Measurements from ENCODE around the gene COL19A1. TPM values are rescaled to one million over a fixed set of nuclear protein-coding genes. Genes with fewer than 3 reads are reported as not detected.
"Not testable (repeated sequence)": the region's sequence is repeated elsewhere in the genome, so short reads cannot be mapped to it uniquely, and the experiment has no call there.

The COL19A1 gene
- total RNA-seq, 1 donor from 2014 or later: 2.0 TPM

DNA sequence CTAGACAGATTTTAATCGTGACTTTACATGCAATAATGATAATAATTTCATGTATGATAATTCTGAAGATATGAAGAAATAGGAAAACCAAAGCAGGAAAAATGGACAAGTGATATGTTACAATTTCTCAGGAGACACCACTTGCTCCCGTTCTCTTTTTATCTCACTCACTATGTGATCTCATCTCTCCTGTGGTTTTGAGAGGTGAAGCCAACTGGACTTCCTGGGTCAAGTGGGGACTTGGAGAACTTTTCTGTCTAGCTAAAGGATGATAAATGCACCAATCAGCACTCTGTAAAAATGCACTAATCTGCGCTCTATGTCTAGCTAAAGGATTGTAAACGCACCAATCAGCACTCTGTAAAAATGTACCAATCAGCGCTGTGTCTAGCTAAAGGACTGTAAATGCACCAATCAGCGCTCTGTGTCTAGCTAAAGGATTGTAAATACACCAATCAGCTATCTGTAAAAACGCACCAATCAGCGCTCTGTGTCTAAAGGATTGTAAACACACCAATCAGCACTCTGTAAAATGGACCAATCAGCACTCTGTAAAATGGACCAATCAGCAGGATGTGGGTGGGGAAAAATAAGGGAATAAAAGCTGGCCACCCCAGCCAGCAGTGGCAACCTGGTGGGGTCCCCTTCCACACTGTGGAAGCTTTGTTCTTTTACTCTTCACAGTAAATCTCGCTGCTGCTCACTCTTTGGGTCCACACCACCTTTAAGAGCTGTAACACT is 23.0 kb downstream of the COL19A1 start:
- DNase-seq; intact Hi-C loops (cut with DNase I); ATAC-seq (ENCODE audit: poor library complexity): not testable (repeated sequence)

DNA sequence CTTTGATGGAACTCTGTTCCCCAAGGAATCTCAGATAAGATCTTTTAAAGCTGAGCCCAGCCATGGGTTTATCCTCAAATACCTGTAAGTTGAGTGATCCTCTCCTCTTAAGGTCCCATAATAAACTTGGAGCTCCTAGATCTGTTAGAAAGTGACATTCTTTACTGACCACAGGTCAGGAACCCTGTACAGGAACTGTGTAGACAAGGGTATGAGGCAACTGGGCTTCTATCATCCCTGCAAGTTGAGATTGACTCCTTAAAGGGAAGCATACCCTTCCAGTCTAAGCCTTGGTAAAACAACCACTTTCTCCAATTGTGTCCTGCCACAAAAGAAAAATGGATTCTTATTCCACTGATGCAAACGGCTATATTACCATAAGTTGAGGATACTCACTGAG is 26.2 kb downstream of the COL19A1 start:
- DNase-seq; ATAC-seq (ENCODE audit: poor library complexity); intact Hi-C loops (cut with DNase I): not testable (repeated sequence)

DNA sequence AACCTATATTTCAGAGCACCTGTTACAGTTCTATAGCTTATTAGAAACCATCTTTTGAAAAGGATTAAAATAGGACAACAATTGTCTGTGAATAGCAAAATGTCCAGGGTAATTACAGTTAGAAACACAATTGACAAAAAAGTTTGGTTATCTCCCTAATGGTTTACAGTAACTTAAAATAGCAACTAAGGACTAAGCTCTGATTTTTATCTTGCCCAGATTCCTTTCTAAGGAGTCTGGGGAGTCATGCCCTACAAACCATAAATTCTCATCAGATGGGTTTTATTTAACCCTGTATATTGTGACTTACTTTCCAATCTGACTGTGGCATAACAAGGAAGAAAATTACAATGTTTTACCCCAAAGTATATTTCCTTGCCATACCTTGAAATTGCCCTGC is 26.9 kb downstream of the COL19A1 start:
- intact Hi-C loops (cut with DNase I); DNase-seq; ATAC-seq (ENCODE audit: poor library complexity): not testable (repeated sequence)

DNA sequence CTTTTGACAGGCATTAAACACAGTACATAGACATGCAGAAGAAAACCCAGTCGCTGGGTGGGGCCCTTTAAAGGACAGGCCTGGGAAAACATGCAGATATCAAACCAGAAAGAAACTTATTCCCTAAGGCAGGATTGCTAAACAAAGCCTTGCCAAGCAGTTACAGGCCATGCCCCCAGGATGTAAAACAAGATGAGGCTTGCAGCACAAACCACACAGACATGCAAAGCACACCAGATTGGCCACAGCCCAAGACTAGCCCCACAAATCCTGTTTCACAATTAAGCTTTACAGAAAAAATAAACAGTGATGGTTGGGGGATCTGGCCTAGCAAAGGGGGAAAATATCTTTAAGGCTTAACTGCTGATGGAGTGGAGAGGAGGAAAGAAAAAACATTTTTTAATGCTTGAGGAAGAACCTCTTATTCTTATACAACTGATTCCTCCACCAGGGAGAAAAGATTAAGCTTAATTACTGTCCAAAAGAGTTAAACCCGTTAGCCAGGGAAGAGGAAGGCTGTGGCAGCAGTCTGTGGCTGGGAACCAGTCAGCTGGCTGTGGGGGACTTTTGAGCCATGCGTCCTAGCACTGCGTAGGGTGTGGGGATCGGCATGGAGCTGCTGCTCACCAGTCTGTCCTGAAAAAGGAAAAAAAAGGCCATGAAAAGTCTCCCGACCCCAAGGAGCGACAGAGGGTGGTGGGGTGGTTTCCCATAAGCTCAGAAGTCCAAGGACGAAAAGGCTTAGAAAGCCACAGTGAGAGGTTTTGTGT is 28.4 kb downstream of the COL19A1 start:
- intact Hi-C loops (cut with DNase I): no loop called here
- no peak for ATAC-seq (ENCODE audit: poor library complexity)

DNA sequence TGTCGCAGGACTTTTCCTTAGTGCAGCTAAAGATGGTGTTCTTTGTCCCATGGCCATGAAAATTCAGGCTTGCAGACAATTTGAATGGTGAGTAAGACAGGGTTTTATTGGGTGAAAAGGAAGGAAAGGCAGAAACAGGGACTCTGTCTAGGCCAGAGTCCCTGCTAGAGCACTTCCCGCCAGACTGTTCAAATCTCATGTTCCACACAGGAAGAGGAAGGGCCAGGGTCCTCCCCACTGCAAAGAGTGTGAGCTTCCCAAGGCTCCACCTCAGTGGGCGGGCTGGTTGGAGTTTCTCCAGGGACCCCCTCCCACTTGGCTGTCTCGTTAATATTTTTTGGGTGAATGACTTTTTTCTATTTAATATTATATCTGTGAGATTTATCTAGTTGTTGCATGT is 29.0 kb downstream of the COL19A1 start:
- no peak for DNase-seq
- no peak for ATAC-seq (ENCODE audit: poor library complexity)
- intact Hi-C loops (cut with DNase I): no loop called here

More for the DNA sequence above, 28.4 kb downstream of the COL19A1 start:
- DNase-seq: no peak

DNA sequence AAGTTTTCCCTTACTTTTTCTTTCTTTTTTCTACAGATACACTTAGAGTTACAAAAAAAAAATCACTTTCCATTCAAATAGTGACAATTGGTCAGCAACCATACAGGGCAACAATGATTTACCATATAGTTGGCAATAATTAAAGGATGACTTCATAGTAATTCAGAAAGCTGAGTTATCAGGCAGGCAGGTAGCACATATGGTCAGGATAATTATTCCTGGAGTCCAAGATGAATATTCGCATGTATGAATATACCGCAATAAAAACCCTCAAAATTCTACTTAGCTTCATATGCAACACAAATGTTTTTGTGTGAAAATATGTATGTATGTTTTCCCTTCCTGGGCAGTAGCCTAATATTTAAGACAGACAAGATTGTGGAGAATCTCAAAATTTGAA is 34.5 kb downstream of the COL19A1 start:
- DNase-seq (no peak), ATAC-seq (ENCODE audit: poor library complexity) (no peak)
- intact Hi-C loops (cut with DNase I): no loop called here

DNA sequence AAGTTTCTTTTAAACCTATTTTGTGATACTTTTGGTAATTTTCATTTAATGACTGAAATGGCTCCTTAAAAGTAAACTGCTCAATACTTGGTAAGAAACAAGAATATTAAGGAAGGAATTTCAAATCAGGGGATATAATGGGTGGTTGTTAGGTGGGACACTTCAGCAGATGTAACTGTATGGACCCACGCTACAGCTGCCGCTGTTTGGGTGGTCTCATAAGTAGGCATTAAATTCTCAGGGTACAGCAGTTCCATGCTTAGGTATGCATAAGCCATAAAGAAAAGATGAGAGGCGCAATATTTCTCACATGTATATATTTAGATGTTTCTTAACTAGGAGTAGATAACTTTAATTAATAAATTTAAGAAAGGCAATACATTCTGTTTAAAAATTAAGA is 35.0 kb downstream of the COL19A1 start:
- no peak for ATAC-seq (ENCODE audit: poor library complexity)
- intact Hi-C loops (cut with DNase I): no loop called here
- DNase-seq: no peak

DNA sequence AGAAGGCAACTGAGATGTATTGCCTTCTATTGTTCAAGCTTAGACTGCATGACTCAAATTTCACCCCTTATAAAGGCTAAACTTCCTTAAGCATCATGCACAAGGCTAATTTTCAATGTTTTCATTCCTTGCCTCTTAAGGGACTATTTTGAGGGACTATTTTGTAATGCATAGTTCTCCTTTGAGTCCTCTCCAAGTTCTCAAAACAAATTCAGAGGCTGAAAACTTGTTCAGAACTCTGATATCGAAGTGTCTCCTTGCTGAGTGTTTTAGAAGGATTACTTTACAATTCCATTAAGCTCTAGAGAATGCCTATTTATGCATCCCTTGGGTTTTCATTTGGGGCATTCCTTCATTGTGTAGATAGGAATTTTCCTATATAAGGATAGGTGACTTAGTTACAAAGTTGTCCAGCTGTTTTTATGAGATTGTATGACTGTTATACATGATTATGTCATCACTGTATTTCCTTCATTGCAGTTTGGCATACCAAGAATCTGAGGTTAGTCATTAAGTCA is 41.7 kb downstream of the COL19A1 start:
- DNase-seq: no peak
- intact Hi-C loops (cut with DNase I): no loop called here
- ATAC-seq (ENCODE audit: poor library complexity): no peak

DNA sequence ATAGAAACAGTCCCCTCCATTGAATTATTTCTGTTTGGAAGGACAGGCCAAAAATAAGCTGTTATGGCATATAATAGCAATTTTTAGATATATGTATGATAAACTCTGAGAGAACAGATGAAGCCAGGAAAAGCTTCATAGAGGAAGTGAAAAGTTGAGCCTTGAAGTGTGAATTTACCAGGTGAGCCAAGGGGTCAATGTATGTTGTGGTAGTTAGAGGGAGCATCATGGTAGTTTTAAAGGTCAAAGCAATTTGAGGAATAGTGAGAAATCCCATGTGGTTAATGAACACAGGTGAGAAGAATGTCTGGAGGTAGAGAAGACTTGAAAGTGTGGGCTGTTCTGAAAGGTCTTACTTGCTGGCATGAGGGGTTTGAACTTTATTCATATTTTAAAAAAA is 47.0 kb downstream of the COL19A1 start:
- ATAC-seq (ENCODE audit: poor library complexity) (no peak), DNase-seq (no peak)
- intact Hi-C loops (cut with DNase I): no loop called here

DNA sequence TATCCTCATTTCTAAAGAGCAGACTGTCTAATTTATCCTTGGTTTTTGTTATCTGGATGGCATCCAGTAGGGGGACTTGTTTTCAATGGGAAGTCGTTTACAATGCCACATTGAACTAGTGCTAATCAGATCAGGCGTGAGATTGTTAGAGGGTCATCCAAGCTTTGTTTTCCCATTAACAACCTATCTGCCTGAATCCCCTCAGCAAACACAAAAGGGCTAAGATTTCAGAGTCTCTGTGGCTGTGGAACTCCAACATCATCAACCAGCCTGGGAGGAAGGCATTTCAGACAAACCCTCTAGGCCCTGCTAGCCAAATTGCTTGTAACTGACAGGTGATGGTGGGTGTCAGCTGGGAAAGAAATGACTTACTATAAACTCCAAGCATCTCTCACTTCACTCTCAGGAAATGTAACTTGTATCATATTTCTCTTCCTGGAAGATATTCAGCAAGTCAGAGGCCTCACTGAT is 47.7 kb downstream of the COL19A1 start:
- intact Hi-C loops (cut with DNase I): no loop called here
- ATAC-seq (ENCODE audit: poor library complexity): no peak
- no peak for DNase-seq

DNA sequence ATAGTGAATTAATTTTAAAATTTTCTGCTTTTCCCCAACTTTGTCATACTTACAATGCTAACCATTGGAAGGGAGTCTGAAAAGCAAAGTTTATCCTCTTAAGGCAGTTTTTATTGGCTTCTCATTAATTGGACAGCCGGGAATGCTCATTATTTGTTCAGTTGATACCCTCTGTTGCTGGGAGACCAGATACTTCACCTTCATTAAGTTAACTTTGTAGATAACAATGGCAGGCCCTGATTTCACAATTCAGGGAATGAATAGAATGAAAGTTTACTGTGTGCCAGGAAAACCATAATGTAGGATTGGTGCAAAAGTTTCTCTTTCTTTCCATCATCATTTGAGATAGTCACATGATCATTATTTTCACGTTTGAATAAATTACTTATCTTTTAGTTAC is 49.0 kb downstream of the COL19A1 start:
- ATAC-seq (ENCODE audit: poor library complexity) (peak; percentile 71), DNase-seq (no peak)
- intact Hi-C loops (cut with DNase I): no loop called here

DNA sequence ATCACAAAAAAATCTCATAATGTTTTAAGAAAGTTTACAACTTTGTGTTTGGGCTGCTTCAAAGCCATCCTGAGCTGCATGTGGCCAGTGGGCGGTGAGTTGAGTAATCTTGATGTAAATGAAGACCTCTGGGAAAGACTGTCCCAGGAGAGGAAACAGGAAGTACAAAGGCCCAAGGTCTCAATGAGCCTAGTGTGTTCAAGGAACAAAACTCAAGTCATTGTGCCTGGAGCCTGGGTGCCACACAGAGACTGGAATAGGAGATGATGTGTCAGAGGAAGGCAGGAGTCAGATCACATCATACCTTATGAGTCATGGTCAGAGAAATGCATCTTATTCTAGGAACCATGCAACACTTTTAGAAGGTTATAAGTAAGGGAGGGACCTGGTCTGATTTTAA is 51.5 kb downstream of the COL19A1 start:
- DNase-seq: no peak

DNA sequence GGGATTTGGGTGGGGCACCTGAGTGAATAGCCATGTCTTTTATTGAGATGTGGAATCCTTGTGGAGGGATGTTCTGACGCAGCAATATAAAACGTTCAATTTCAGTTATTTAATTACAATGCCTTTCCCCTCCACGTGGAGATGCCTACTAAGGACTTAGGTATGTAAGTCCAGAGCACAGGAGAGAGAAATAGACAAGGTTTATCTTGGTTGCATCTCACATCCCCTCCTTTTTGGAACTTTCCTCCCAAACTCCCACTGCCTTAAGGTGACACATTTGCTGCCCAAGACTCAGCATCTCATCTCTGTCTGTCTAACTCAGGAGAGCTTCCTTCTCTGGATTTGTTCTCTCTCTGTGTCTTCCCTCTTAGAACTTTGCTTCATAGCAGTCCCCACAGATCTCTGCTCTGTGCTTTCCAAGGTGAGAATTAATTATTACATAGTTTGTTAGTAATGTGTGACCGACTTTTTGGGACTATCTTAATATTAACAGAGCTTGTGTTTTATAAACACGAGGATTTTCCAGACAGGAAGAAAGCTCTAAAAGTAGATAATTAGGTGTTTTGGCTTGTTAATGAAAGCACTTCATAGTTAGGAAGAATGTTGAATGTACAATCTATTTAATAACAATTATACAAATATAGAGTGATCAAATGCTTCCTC is 52.6 kb downstream of the COL19A1 start:
- no peak for DNase-seq
- intact Hi-C loops (cut with DNase I): no loop called here
- ATAC-seq (ENCODE audit: poor library complexity): no peak

More for the DNA sequence above, 51.5 kb downstream of the COL19A1 start:
- intact Hi-C loops (cut with DNase I): no loop called here
- no peak for ATAC-seq (ENCODE audit: poor library complexity)

DNA sequence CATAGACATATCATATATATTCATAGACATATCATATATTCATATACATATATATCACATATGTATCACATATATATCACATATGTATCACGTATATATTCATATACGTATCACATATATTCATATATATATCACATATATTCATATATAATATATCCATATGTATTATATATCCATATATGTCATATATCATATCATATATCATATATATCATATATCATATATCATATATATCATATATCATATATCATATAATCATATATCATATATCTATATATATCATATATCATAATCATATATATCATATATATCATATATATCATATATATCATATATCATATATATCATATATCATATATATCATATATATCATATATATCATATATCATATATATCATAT is 54.7 kb downstream of the COL19A1 start:
- intact Hi-C loops (cut with DNase I); DNase-seq; ATAC-seq (ENCODE audit: poor library complexity): not testable (repeated sequence)

DNA sequence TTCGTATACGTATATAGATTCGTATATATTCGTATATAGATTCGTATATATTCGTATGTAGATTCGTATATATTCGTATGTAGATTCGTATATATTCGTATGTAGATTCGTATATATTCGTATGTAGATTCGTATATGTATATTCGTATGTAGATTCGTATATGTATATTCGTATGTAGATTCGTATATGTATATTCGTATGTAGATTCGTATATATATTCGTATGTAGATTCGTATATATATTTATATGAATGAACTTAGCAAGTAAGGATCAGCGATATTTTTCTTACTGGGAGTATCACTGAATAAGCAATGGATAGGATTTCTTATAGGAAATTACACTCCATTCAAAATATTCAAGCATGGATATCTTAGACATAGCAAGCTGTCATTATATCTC is 55.3 kb downstream of the COL19A1 start:
- DNase-seq; ATAC-seq (ENCODE audit: poor library complexity): not testable (repeated sequence)

DNA sequence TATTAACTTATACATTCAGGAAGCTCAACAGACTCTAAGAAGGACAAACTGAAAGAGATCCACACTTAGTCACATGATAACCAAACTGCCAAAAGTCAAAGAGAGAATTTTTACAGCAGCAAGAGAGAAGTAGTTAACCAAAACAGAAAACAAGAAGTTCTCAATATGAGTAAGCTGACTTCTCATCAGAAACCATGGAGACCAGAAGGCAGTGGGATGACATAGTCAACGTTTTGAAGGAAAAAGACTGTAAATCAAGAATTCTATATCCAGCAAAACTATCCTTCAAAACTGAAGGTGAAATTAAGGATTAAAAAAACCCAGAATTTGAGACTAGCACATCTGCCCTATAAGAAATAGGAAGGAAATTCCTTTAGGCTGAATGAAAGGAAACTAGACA is 60.4 kb downstream of the COL19A1 start:
- no peak for ATAC-seq (ENCODE audit: poor library complexity)
- no peak for DNase-seq
- intact Hi-C loops (cut with DNase I): no loop called here

More for the DNA sequence above, 55.3 kb downstream of the COL19A1 start:
- intact Hi-C loops (cut with DNase I): not testable (repeated sequence)

DNA sequence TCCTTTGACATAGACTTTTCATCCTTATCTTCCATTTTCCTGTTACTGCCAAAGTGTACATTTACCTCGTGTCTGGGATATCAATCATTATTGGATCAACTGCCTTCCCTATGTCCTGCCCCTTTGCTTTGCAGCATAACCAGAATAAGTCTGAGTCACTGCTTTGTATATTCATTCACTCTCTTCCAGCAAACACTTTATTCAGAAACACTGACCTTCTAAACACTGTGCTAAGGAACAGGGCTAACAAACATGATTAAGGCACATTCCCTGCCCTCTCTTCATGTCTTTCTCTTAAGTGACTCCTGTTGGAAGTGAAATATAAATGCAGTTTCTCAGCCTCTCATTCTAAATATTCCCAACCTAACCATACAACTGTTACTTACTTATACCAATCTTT is 66.9 kb downstream of the COL19A1 start:
- no peak for DNase-seq
- intact Hi-C loops (cut with DNase I): no loop called here
- peak; percentile 58 for ATAC-seq (ENCODE audit: poor library complexity)

DNA sequence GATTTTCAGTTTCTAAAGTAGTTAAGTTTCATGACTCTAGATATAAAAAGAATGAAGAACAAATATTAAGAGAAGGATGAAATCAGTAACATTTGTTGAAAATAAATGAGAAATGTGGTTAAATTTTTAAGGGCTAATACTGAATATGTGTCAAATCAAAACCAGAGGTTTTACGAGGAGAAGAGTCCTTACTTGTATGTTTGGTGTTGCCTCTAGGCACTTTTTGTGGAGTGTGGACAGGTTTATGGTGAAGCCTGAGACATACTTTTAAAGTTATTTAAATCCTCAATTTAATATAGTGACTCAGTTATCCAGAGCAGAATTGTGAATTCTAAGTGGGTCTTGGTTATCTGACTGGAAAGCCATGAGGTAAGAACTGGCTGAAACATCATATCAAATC is 68.7 kb downstream of the COL19A1 start:
- intact Hi-C loops (cut with DNase I): no loop called here
- DNase-seq (no peak), ATAC-seq (ENCODE audit: poor library complexity) (no peak)

DNA sequence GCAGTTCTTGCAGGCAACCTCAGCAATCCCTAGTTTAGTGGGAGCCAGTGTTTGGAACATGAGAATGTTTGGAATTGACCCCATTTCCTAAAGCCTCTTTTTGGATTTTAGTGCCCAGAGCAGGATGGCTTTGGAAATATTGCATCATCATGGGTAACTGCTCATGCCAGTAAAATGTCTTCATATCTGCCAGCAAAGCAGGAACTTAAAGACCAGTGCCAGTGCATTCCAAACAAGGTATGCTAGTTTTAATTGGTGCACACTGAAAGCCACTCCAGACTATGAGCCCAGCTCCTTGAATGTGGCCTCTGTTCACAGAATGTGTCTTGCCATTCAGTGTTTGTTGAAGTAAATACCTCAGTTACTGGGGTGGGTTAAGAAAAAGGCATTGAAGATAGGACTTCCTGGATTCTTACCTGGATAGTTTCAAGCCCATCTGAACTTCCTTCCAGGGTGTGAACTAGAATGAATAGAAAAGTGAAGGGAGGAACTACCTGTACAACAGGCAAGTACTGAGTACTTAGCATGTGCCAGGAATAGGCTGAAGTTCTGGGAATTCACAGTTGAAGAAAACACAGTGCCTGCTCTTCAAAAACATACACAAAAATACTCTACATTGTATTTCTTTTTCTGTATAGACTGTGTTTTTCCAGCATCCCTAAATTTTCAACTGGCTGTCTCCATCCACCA is 70.5 kb downstream of the COL19A1 start:
- intact Hi-C loops (cut with DNase I): no loop called here
- no peak for DNase-seq
- ATAC-seq (ENCODE audit: poor library complexity): peak; percentile 92
